ENCODE measurements around the gene KIAA2012.

DNA sequence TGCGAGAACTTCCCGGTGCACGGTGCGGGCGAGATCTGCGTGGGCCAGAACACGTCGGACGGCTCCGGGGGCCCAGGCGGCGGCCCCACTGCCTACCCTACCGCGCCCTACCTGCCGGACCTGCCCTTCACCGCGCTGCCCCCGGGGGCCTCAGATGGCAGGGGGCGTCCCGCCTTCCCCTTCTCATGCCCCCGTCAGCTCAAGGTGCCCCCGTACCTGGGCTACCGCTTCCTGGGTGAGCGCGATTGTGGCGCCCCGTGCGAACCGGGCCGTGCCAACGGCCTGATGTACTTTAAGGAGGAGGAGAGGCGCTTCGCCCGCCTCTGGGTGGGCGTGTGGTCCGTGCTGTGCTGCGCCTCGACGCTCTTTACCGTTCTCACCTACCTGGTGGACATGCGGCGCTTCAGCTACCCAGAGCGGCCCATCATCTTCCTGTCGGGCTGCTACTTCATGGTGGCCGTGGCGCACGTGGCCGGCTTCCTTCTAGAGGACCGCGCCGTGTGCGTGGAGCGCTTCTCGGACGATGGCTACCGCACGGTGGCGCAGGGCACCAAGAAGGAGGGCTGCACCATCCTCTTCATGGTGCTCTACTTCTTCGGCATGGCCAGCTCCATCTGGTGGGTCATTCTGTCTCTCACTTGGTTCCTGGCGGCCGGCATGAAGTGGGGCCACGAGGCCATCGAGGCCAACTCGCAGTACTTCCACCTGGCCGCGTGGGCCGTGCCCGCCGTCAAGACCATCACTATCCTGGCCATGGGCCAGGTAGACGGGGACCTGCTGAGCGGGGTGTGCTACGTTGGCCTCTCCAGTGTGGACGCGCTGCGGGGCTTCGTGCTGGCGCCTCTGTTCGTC lies 37.7 kb upstream of the KIAA2012 start:
- TF ChIP-seq CTCF (conservative IDR thresholded peaks at IDR 0.05 in 1 of 2, IDR thresholded peaks at IDR 0.05 in 1 of 2; ENCODE audit: extremely low read depth in 1 of 2, insufficient read depth in 1 of 2, low read depth in 1 of 2, low read length in 2 of 2) (peak; percentile 16 to 60), EZH2 (IDR thresholded peaks at IDR 0.05; ENCODE audit: borderline replicate concordance, low read length) (no peak)

Data from mammary epithelial cell (primary cell).